Endodermal cell (in vitro differentiated cells): Measurements from ENCODE around the gene TPCN2. TPM values are rescaled to one million over a fixed set of nuclear protein-coding genes. Genes with fewer than 3 reads are reported as not detected.

Experiments
- DNase-seq: peaks from one replicate; pipeline ENCODE4 v3.0.0-alpha.2; 2017
- H3K27ac ChIP-seq: 2 replicates; pipeline ENCODE4 v1.5.1; 2013; ENCODE audit warnings: mild to moderate bottlenecking, low read depth, low read length, moderate library complexity
- H3K27me3 ChIP-seq: 2 replicates; pipeline ENCODE4 v1.6.1; 2013; ENCODE audit warnings: mild to moderate bottlenecking, low read length, moderate library complexity; ENCODE audit not compliant: insufficient read depth, control insufficient read depth, poor library complexity, severe bottlenecking
- H3K36me3 ChIP-seq: 2 replicates; pipeline ENCODE4 v1.7.0; 2013; ENCODE audit warnings: mild to moderate bottlenecking, low read length, moderate library complexity; ENCODE audit not compliant: control insufficient read depth, insufficient read depth
- H3K4me1 ChIP-seq: one replicate; pipeline ENCODE4 v1.7.0; 2013; ENCODE audit warnings: low read length; ENCODE audit not compliant: control insufficient read depth, insufficient read depth
- H3K4me3 ChIP-seq: 2 replicates; pipeline ENCODE4 v1.5.1; 2013; ENCODE audit warnings: mild to moderate bottlenecking, low read length, moderate library complexity
- H3K9ac ChIP-seq: 2 replicates; pipeline ENCODE4 v1.6.1; 2013; ENCODE audit warnings: mild to moderate bottlenecking, low read length, moderate library complexity; ENCODE audit not compliant: poor library complexity, severe bottlenecking; ENCODE audit errors: extremely low read depth
- H3K9me3 ChIP-seq: 2 replicates; pipeline ENCODE4 v1.6.1; 2013; ENCODE audit warnings: mild to moderate bottlenecking, low read length, moderate library complexity; ENCODE audit not compliant: control insufficient read depth
- H3K27ac Mint-ChIP-seq: 2 replicates; pipeline ENCODE4 v1.8.0; 2020; ENCODE audit warnings: mixed read lengths
- H3K27me3 Mint-ChIP-seq: 2 replicates; pipeline ENCODE4 v1.8.0; 2021; ENCODE audit warnings: mild to moderate bottlenecking, mixed read lengths; ENCODE audit not compliant: insufficient read depth
- H3K36me3 Mint-ChIP-seq: 2 replicates; pipeline ENCODE4 v1.8.0; 2020; ENCODE audit warnings: low read depth, mixed read lengths
- H3K4me1 Mint-ChIP-seq: 2 replicates; pipeline ENCODE4 v1.8.0; 2020; ENCODE audit warnings: mixed read lengths
- H3K4me3 Mint-ChIP-seq: 2 replicates; pipeline ENCODE4 v1.8.0; 2020; ENCODE audit warnings: mild to moderate bottlenecking, moderate library complexity, mixed read lengths
- H3K9me3 Mint-ChIP-seq: 2 replicates; pipeline ENCODE4 v1.8.0; 2020; ENCODE audit warnings: mild to moderate bottlenecking, mixed read lengths
- CTCF ChIP-seq: fragments of 200-600 bp; sonication (generic); conservative IDR thresholded peaks from 2 replicates; pipeline ENCODE4 v1.5.0; 2021; ENCODE audit warnings: antibody characterized with exemption, mild to moderate bottlenecking
- WGBS, 2 experiments: methylation state at CpG; one replicate each; pipeline versions ENCODE4 v1.1.5 to v1.1.7; 2013; ENCODE audit warnings: missing lambda C conversion rate in 2 of 2, mixed read lengths in 1 of 2; ENCODE audit not compliant: insufficient coverage in 1 of 2, insufficient read length in 1 of 2; 5-methylcytosine and 5-hydroxymethylcytosine counted together
- total RNA-seq, 2 donors: library from RNA; stranded (reverse); fragmentation: NEBNext Ultra II Directional in 1 of 2; extraction: Animal tissue kit (Norgen Biotek cat#: 25700) in 1 of 2; gene quantifications; 2 replicates in 1 of 2; 3 replicates in 1 of 2; pipeline ENCODE4 v1.2.1, GENCODE V29; 2021

TPCN2 gene
- total RNA-seq, 2 donors from 2014 or later = 20.7 to 27.9 TPM

GRCh38 chr11:69142895-69143294, 94.2 kb downstream of the TPCN2 start:
- H3K4me1 ChIP-seq = no peaks in the 10 kb centered on the region
- Mint-ChIP-seq H3K4me1 (peaks cover 4% of the 10 kb centered on the region), H3K27ac (no peak overlapping the region), H3K27me3 (no peaks in the 10 kb centered on the region), H3K9me3 (peaks cover 12% of the 10 kb centered on the region), H3K4me3 (no peak overlapping the region), H3K36me3 (no peaks in the 10 kb centered on the region)
- H3K9ac ChIP-seq = no peak overlapping the region
- no peak for TF ChIP-seq CTCF
- no peak overlapping the region for H3K27ac ChIP-seq
- H3K36me3 ChIP-seq = no peaks in the 10 kb centered on the region
- H3K27me3 ChIP-seq = no peaks in the 10 kb centered on the region
- 94 to 100% methylated on average over 1 to 2 of the region's 2 CpGs for WGBS, 2 experiments
- no peak overlapping the region for H3K4me3 ChIP-seq
- H3K9me3 ChIP-seq = peaks cover 18% of the 10 kb centered on the region
- DNase-seq = no peak

- Histone ChIP-seq H3K9me3 (peaks cover 18% of the 10 kb centered on the region), H3K9ac (no peak overlapping the region), H3K27me3 (no peaks in the 10 kb centered on the region), H3K36me3 (no peaks in the 10 kb centered on the region), H3K4me3 (no peak overlapping the region), H3K27ac (no peak overlapping the region), H3K4me1 (no peaks in the 10 kb centered on the region)
- Mint-ChIP-seq H3K9me3 (peaks cover 24% of the 10 kb centered on the region), H3K36me3 (no peaks in the 10 kb centered on the region), H3K4me3 (no peak overlapping the region), H3K4me1 (no peaks in the 10 kb centered on the region), H3K27ac (no peak overlapping the region), H3K27me3 (peaks cover 2% of the 10 kb centered on the region)
- DNase-seq = no peak
- TF ChIP-seq CTCF = no peak
- WGBS, 2 experiments = 74 to 76% methylated on average over 5 to 7 of the region's 7 CpGs
These were observed 95.8 kb downstream of the TPCN2 start for GRCh38 chr11:69144316-69145049.

GRCh38 chr11:69145050-69145380, 96.3 kb downstream of the TPCN2 start:
- H3K9ac ChIP-seq = no peak overlapping the region
- H3K4me3 ChIP-seq = no peak overlapping the region
- Mint-ChIP-seq H3K27ac (no peak overlapping the region), H3K9me3 (peaks cover 26% of the 10 kb centered on the region), H3K4me3 (no peak overlapping the region), H3K36me3 (peaks cover under 1% of the 10 kb centered on the region), H3K27me3 (peaks cover 2% of the 10 kb centered on the region), H3K4me1 (no peaks in the 10 kb centered on the region)
- no peaks in the 10 kb centered on the region for H3K36me3 ChIP-seq
- no peak for DNase-seq
- H3K9me3 ChIP-seq = peaks cover 20% of the 10 kb centered on the region
- WGBS, 2 experiments = 91 to 100% methylated on average over 2 to 4 of the region's 4 CpGs
- no peaks in the 10 kb centered on the region for H3K27me3 ChIP-seq
- no peak for TF ChIP-seq CTCF
- no peaks in the 10 kb centered on the region for H3K4me1 ChIP-seq
- no peak overlapping the region for H3K27ac ChIP-seq
